IMR-90 (cell line): ENCODE data around the gene GAS5. TPM values are rescaled to one million over a fixed set of nuclear protein-coding genes. Genes with fewer than 3 reads are reported as not detected.
A peak's percentile ranks its signal among the peaks of the same experiment; 100 is the strongest.

ENCODE experiments used
- ATAC-seq: fragments of 200-7000 bp; cut with Tn5 transposase; 2 replicates; pipeline ENCODE4 v1.9.1; 2020; ENCODE audit warnings: low read depth, mild to moderate bottlenecking, moderate library complexity
- BruUV-seq: library from RNA; stranded (reverse); fragments of 400-500 nt; replicated peaks from 2 replicates; lab custom pipeline; 2021; lab: Mats Ljungman, UMichigan
- CTCF ChIA-PET: fragments of 300-600 bp; formaldehyde crosslinking; extraction: SDS; loops from one replicate; lab custom pipeline; 2021; ENCODE audit warnings: antibody characterized with exemption; lab: Yijun Ruan, JAX
- POLR2A ChIA-PET: fragments of 300-600 bp; sonication (Branson Sonifier 250); formaldehyde crosslinking; loops from one replicate; lab custom pipeline; 2022; ENCODE audit warnings: antibody characterized with exemption; ENCODE audit not compliant: unreplicated experiment; lab: Charles Lee
- DNase-seq: peaks from one replicate; pipeline ENCODE4 v3.0.0; 2013
- H2AFZ ChIP-seq: replicated peaks from 2 replicates; pipeline ENCODE3; 2013; ENCODE audit warnings: low read length, mild to moderate bottlenecking; ENCODE audit not compliant: poor library complexity
- H2AK5ac ChIP-seq: 2 replicates; pipeline ENCODE4 v1.6.1; 2013; ENCODE audit warnings: low read depth, low read length, inconsistent platforms
- H2AK9ac ChIP-seq: replicated peaks from 2 replicates; pipeline ENCODE3; 2013; ENCODE audit warnings: mild to moderate bottlenecking, low read depth, low read length, moderate library complexity; ENCODE audit not compliant: poor library complexity
- H2BK120ac ChIP-seq: 2 replicates; pipeline ENCODE4 v1.6.1; 2013; ENCODE audit warnings: low read depth, low read length, inconsistent platforms
- H2BK15ac ChIP-seq: 3 replicates; pipeline ENCODE4 v1.6.1; 2013; ENCODE audit warnings: low read depth, low read length, inconsistent platforms
- H2BK20ac ChIP-seq: 2 replicates; pipeline ENCODE4 v1.6.1; 2013; ENCODE audit warnings: low read depth, mild to moderate bottlenecking, inconsistent platforms, low read length, moderate library complexity
- H2BK5ac ChIP-seq: 2 replicates; pipeline ENCODE4 v1.6.1; 2013; ENCODE audit warnings: mild to moderate bottlenecking, low read depth, low read length, inconsistent platforms; ENCODE audit not compliant: poor library complexity, severe bottlenecking
- H3K14ac ChIP-seq: replicated peaks from 2 replicates; pipeline ENCODE4 v1.6.1; 2013; ENCODE audit warnings: low read depth, low read length, inconsistent platforms
- H3K18ac ChIP-seq: 2 replicates; pipeline ENCODE4 v1.6.1; 2013; ENCODE audit warnings: low read depth, low read length, control low read depth
- H3K23ac ChIP-seq: 2 replicates; pipeline ENCODE4 v1.6.1; 2013; ENCODE audit warnings: low read depth, low read length, inconsistent platforms
- H3K27ac ChIP-seq: 2 replicates; pipeline ENCODE4 v1.5.1; 2013; ENCODE audit warnings: mild to moderate bottlenecking, control low read depth, low read length; ENCODE audit not compliant: insufficient read depth
- H3K27me3 ChIP-seq: 2 replicates; pipeline ENCODE4 v1.6.1; 2013; ENCODE audit warnings: low read length; ENCODE audit not compliant: control insufficient read depth, insufficient read depth
- H3K36me3 ChIP-seq: 2 replicates; pipeline ENCODE4 v1.6.1; 2013; ENCODE audit warnings: low read length, mixed read lengths; ENCODE audit not compliant: control insufficient read depth, insufficient read depth
- H3K4ac ChIP-seq: 2 replicates; pipeline ENCODE4 v1.6.1; 2013; ENCODE audit warnings: low read depth, low read length, inconsistent platforms
- H3K4me1 ChIP-seq: 2 replicates; pipeline ENCODE4 v1.6.1; 2013; ENCODE audit warnings: low read length, mixed read lengths; ENCODE audit not compliant: control insufficient read depth, insufficient read depth
- H3K4me2 ChIP-seq: 2 replicates; pipeline ENCODE4 v1.6.1; 2013; ENCODE audit warnings: low read depth, mild to moderate bottlenecking, control low read depth, low read length, moderate library complexity
- H3K4me3 ChIP-seq: 2 replicates; pipeline ENCODE4 v1.5.1; 2013; ENCODE audit warnings: low read depth, mild to moderate bottlenecking, control low read depth, low read length, moderate library complexity; ENCODE audit not compliant: insufficient read depth
- H3K56ac ChIP-seq: 2 replicates; pipeline ENCODE4 v1.6.1; 2013; ENCODE audit warnings: low read length, inconsistent platforms; ENCODE audit not compliant: insufficient read depth; ENCODE audit errors: extremely low read depth
- H3K79me1 ChIP-seq, 2 experiments: 2 replicates each; pipeline ENCODE4 v1.6.1; 2013; ENCODE audit warnings: low read length in 2 of 2, inconsistent platforms in 1 of 2, low read depth in 1 of 2
- H3K9ac ChIP-seq: 2 replicates; pipeline ENCODE4 v1.6.1; 2013; ENCODE audit warnings: low read depth, low read length, control low read depth
- H3K9me1 ChIP-seq: 2 replicates; pipeline ENCODE4 v1.6.1; 2013; ENCODE audit warnings: low read length, inconsistent platforms; ENCODE audit not compliant: insufficient read depth
- H3K9me3 ChIP-seq: 2 replicates; pipeline ENCODE4 v1.6.1; 2013; ENCODE audit warnings: low read length; ENCODE audit not compliant: control insufficient read depth, insufficient read depth
- H4K20me1 ChIP-seq: 2 replicates; pipeline ENCODE4 v1.6.1; 2013; ENCODE audit warnings: low read length, inconsistent platforms; ENCODE audit not compliant: insufficient read depth
- H4K5ac ChIP-seq: 2 replicates; pipeline ENCODE4 v1.6.1; 2013; ENCODE audit warnings: mild to moderate bottlenecking, low read depth, low read length, control low read depth
- H4K8ac ChIP-seq, 2 experiments: 2 replicates each; pipeline ENCODE4 v1.6.1; 2013; ENCODE audit warnings: low read depth in 2 of 2, low read length in 2 of 2, control low read depth in 1 of 2, inconsistent platforms in 1 of 2
- H4K91ac ChIP-seq: 2 replicates; pipeline ENCODE4 v1.6.1; 2013; ENCODE audit warnings: low read depth, low read length, inconsistent platforms; ENCODE audit not compliant: insufficient read depth
- BHLHE40 ChIP-seq: fragments of 150-350 bp; IDR thresholded peaks from 2 replicates; pipeline ENCODE4 v1.6.1; 2016; ENCODE audit warnings: mild to moderate bottlenecking, low read depth, low read length
- CHD1 ChIP-seq: IDR thresholded peaks from 2 replicates; pipeline ENCODE4 v1.6.1; 2012; ENCODE audit warnings: low read depth, low read length, improper control_type of control experiment
- FOS ChIP-seq: fragments of 150-350 bp; IDR thresholded peaks from 2 replicates; pipeline ENCODE4 v1.6.1; 2016; ENCODE audit warnings: low read depth, low read length
- POLR2A ChIP-seq: IDR thresholded peaks from 2 replicates; pipeline ENCODE4 v1.6.1; 2012; ENCODE audit warnings: mild to moderate bottlenecking, low read depth, low read length
- RCOR1 ChIP-seq: IDR thresholded peaks from 2 replicates; pipeline ENCODE4 v1.6.1; 2012; ENCODE audit warnings: mild to moderate bottlenecking, low read length, improper control_type of control experiment; ENCODE audit not compliant: insufficient replicate concordance
- SMC3 ChIP-seq: fragments of 150-350 bp; IDR thresholded peaks from 2 replicates; pipeline ENCODE4 v1.6.1; 2016; ENCODE audit warnings: low read depth, mild to moderate bottlenecking, antibody characterized with exemption, low read length, moderate library complexity
- WGBS, 2 experiments: methylation state at CpG; one replicate each; pipeline versions ENCODE4 v1.1.5 to v1.1.7; 2013; ENCODE audit warnings: missing lambda C conversion rate in 2 of 2; ENCODE audit not compliant: insufficient read length in 1 of 2; ENCODE audit errors: extremely low coverage in 2 of 2; 5-methylcytosine and 5-hydroxymethylcytosine counted together
- dilution Hi-C: fragments of 300-500 bp; cut with HindIII; formaldehyde crosslinking; loops from one replicate; pipeline ENCODE4 v1.14.3; 2018; ENCODE audit warnings: low sequenced_read_pairs; ENCODE audit not compliant: unreplicated experiment
- in situ Hi-C: fragments of 300-500 bp; cut with MboI; formaldehyde crosslinking; loops from 3 replicates; pipeline ENCODE4 v1.14.3; 2019; ENCODE audit warnings: low sequenced_read_pairs, inconsistent platforms, mixed read lengths
- intact Hi-C: fragments of 100-400 bp; cut with micrococcal nuclease; formaldehyde crosslinking; loops from 2 replicates; pipeline ENCODE4 v1.10.0; 2022
- polyA plus RNA-seq, 3 experiments: library from polyadenylated mRNA; depleted of rRNA; stranded (reverse); fragments of >200 nt; gene quantifications; 2 replicates each; pipeline ENCODE4 v1.2.3, GENCODE V29; 2012; ENCODE audit warnings: low replicate concordance in 1 of 3
- total RNA-seq: library from RNA; depleted of rRNA; stranded (reverse); fragments of >200 nt; gene quantifications from 2 replicates; pipeline ENCODE4 v1.2.3, GENCODE V29; 2012

The GAS5 gene
- total and polyA plus RNA-seq, 2 of the 4 experiments (the other 2 are of a cell fraction) = 380 to 737 TPM

DNA sequence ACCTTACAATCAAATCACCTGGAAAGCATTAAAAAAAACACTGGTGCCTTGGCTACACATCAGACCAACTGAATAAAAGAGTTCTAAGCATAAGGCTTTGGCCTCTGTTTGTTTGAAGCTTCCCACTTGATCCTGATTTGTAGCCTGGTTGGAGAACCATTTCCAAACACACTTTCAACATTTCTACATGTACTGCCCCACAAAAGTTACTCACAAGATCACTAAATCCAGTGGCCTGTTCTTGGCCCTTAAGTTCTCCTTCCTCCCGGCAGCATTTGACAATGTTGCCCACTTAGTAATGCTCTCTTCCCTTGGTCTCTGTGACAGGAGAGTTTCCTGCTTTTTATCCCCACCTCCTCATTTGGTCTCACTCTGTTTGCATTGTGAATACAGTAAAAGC lies 11.8 kb downstream of the GAS5 start:
- Histone ChIP-seq H3K14ac (peak overlapping the region; percentile 6), H3K18ac (peak overlapping the region; percentile 89; the same call in 1 of the 2 replicates), H3K9me3 (no peaks in the 10 kb centered on the region), H3K23ac (peak overlapping the region; percentile 6; the same call in 1 of the 2 replicates), H2BK5ac (peak overlapping the region; percentile 81), H4K5ac (peak overlapping the region; percentile 43), H3K56ac (no peak overlapping the region; the same call in 1 of the 2 replicates), H3K79me1 (peaks cover 8 to 37% of the 10 kb centered on the region in 2 experiments; a peak in 2 of 4 replicates), H3K27me3 (no peaks in the 10 kb centered on the region), H3K4me2 (peak overlapping the region; percentile 52; the same call in 1 of the 2 replicates), H4K20me1 (peaks cover 6% of the 10 kb centered on the region; the same call in 1 of the 2 replicates), H3K4ac (peak overlapping the region; percentile 47), H2AK9ac (no peak overlapping the region), H3K4me3 (no peak overlapping the region), H2BK20ac (0 out of 2 replicates have a peak overlapping the region, but pooled peaks have one; percentile 2), H3K9ac (peak overlapping the region; percentile 75), H3K4me1 (peaks cover 18% of the 10 kb centered on the region), H2AK5ac (peak overlapping the region; percentile 59; the same call in 1 of the 2 replicates), H2AFZ (no peak overlapping the region), H3K9me1 (peaks cover 5% of the 10 kb centered on the region), H3K36me3 (peaks cover 12% of the 10 kb centered on the region), H4K91ac (0 out of 2 replicates have a peak overlapping the region, but pooled peaks have one; percentile 20), H2BK15ac (peak overlapping the region; percentile 29), H4K8ac (peak overlapping the region; percentile 25 to 52; a peak in 1 of 4 replicates), H3K27ac (peak overlapping the region; percentile 97), H2BK120ac (peak overlapping the region; percentile 36)
- ATAC-seq (no peak), DNase-seq (no peak)
- in situ Hi-C loops = no loop called here
- dilution Hi-C loops = no loop called here
- no peak for TF ChIP-seq BHLHE40
- no peak for TF ChIP-seq CHD1
- no peak for TF ChIP-seq RCOR1
- no peak for TF ChIP-seq FOS
- TF ChIP-seq POLR2A = no peak
- no peak for TF ChIP-seq SMC3
- no TSS peak for BruUV-seq
- no CpG with 5 or more reads among the region's 1 CpG for WGBS, 2 experiments
- intact Hi-C loops = no loop called here
- ChIA-PET CTCF (interaction anchor here (1.0 to 2.7 kb wide), 2 partner anchors 10 to 11 kb away, joined by 6 to 8 read pairs; no protein-coding TSS in a partner anchor), POLR2A (interaction anchor here (0.7 kb wide), 1 partner anchor 19 kb away, joined by 4 read pairs; no protein-coding TSS in a partner anchor)
